Stimulated activated CD8-positive, alpha-beta memory T cell treated with anti-CD3 and anti-CD28 coated beads, Interleukin-2, amount 100 ng/mL, for 1 hour (primary cell): ENCODE measurements around the gene GRAMD1C.

ENCODE experiments used
- DNase-seq, 2 donors: peaks; one replicate each; pipeline ENCODE4 v3.0.0-alpha.2; 2020; ENCODE audit warnings: low read depth in 2 of 2

GRAMD1C gene

GRCh38 chr3:113852506-113852905 lies 13.9 kb downstream of the GRAMD1C start:
- DNase-seq = no peak

GRCh38 chr3:113867506-113867905 lies 28.9 kb downstream of the GRAMD1C start:
- DNase-seq = no peak

- DNase-seq = no peak
These were observed 34.7 kb downstream of the GRAMD1C start for GRCh38 chr3:113873293-113873692.

DNA sequence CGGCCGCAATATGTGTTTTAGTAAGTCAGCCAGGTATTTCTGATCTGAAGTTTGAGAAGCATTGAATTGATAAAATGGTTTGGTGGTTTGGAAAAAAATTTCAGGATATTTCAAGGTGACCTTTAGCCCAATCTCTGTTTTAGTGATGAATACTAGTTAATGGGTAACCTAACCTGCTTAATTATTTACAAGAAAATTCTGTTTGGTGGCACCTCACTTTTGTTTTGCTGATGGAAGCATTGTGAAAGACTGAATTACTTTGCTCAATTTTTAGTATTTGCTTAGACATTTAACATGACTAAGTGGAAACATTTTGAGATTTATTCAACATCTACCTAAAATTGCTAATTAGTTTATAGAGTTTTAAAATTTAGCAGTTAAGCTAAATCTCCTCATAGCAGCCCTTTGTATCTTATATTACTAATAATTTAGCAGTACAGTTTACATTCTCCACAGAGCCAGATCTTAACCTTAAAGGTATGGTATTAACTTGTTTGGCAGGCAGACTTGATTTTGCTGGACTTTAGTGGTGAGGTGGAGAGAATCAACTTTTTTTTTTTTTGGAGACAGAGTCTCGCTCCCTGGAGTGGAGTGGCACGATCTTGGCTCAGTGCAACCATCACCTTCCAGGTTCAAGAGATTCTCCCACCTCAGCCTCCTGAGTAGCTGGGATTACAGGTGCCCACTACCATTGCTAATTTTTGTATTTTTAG lies 35.4 kb downstream of the GRAMD1C start:
- no peak for DNase-seq

GRCh38 chr3:113878403-113878802 lies 39.8 kb downstream of the GRAMD1C start:
- no peak for DNase-seq

DNA sequence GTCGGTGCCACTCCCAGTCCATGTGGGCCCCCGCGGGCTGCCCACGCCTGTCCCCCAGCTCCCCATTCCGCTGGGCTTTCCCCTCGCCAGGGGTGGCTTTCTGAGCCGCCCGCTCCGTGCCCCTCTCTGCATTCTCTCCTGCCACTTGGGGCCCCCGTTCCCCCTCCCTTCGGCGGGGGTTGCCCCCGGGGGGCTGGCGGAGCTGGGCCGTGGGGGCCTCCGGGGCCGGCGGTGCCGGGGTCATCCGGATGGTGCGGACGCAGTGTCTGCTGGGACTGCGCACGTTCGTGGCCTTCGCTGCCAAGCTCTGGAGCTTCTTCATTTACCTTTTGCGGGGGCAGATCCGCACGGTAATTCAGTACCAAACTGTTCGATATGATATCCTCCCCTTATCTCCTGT lies 46.5 kb downstream of the GRAMD1C start:
- DNase-seq = no peak

DNA sequence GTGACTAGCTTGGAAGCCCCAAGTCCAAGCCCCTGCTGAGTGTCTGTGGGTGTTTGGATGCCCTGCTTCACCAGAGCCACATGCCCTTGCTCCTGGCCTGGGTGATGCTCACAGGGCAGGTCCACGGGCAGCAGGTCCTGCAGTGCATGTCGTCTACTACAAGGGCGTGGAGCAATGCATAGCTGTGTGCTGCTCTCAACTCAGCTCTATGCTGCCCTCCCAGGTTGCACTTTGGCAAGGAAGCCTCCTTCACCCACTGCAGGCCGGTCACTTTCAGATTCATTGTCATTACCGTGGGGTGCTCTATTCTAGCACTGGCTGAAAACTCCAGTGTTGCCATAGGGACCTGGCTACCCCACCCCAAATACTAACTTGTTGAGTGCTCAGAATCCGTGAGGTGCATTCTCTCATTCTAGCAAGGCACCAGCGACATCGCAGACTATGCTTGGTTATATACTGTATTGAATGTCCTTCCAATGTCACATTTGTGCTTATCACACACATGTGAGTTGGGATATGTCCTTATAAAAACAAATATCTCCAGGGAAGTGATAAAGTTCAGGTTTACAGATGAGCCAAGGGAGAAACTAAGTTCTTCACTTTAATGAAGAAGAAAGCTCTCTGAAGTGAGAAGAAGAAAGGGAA lies 51.8 kb downstream of the GRAMD1C start:
- DNase-seq = no peak

- no peak for DNase-seq
These were observed 56.3 kb downstream of the GRAMD1C start for GRCh38 chr3:113894927-113895326.

DNA sequence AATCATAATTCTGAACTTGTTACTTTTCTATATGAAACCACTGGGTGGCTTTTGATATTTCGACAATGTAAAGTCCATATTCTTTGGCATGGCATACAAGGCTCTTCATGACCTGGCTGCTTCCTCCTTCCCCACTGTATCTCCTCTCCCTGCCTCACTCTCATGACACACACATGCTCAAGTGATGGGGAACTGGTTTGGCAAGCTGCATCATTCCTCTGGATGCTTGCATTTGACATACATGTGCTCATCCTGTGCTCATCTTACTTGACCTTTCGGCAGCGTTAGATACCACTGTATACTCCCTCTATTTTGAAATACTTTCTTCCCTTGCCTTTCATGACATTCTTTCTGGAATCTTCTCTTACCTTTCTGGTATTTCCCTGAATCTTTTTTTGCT lies 57.4 kb downstream of the GRAMD1C start:
- DNase-seq = no peak

DNA sequence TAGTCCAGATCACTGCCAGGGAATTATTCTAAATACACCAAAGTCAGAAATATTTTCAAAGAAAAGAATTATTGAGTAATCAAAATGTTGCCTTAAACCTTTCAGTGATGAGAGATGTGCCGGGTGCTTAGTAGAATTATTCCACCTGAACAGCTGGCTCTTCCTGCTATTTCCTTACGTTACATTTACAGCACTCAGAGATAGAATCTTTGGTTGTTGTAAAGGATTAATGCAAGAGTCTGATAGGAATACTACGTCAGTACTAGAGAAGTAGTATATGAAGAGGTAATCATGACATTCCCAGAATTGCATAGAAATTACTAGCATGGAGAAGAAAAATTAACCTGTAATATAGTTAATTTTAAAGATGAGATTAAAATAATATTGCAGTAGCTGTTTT lies 58.3 kb downstream of the GRAMD1C start:
- DNase-seq = no peak

- no peak for DNase-seq
These were observed 58.8 kb downstream of the GRAMD1C start for GRCh38 chr3:113897373-113897777.

DNA sequence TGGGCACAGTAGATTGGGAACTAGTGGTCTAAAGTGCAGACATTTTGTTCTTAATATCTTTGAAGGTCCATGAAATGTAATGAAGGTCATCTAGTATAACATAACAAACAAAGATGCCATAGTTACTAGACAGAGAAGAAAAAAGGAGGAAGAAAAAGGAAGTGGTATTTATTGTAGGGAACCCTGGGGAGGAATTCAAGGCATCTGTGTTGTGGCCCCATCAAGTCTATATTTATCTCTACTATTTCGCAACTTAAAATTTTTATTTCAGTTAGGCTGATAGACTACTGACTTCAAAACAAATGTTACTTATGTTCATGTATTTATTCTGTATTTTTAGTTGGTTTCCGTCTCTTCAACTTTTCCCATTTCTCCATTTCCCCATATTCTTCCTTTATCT lies 60.3 kb downstream of the GRAMD1C start:
- no peak for DNase-seq

- DNase-seq = no peak
These were observed 68.1 kb downstream of the GRAMD1C start for GRCh38 chr3:113906568-113907140.

DNA sequence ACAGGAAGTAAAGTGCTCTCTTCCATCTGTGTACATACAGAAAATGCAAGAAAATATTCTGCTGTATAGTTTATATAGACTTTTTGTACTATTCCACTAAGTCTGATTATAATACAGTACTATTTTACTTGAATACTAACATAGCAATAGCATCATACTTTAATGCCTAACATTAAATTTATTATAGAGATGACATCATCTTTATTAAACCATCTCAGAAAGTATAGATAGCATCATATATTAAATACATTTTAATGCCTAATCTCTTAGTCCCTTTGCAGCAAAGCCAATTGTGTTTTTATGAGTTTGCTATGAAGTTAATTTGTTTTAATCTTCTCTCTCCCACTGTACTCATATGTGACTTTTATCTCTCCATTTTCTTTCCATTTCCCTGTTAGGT lies 69.5 kb downstream of the GRAMD1C start:
- no peak for DNase-seq

DNA sequence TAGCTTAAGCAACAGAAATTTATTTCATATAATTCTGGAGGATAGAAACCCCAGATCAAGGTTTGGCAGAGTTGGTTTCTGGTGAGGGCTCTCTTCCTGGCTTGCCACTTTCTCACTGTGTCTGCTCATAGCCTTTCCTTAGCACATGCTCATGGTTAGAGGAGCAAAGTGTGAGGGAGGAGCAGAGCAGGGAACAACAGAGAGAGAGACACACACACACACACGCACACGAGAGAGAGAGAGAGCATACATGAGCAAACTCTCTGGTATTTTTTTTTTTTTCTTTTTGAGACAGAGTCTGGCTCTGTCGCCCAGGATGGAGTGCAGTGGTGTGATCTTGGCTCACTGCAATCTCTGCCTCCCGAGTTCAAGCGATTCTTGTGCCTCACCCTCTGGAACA lies 72.4 kb downstream of the GRAMD1C start:
- DNase-seq = no peak

GRCh38 chr3:113912552-113913236 lies 74.1 kb downstream of the GRAMD1C start:
- DNase-seq = no peak

- no peak for DNase-seq
These were observed 76.1 kb downstream of the GRAMD1C start for GRCh38 chr3:113914646-113915045.

- DNase-seq = no peak
These were observed 89.0 kb downstream of the GRAMD1C start for GRCh38 chr3:113927556-113927955.

GRCh38 chr3:113946831-113947230 lies 108.2 kb downstream of the GRAMD1C start:
- DNase-seq = no peak

DNA sequence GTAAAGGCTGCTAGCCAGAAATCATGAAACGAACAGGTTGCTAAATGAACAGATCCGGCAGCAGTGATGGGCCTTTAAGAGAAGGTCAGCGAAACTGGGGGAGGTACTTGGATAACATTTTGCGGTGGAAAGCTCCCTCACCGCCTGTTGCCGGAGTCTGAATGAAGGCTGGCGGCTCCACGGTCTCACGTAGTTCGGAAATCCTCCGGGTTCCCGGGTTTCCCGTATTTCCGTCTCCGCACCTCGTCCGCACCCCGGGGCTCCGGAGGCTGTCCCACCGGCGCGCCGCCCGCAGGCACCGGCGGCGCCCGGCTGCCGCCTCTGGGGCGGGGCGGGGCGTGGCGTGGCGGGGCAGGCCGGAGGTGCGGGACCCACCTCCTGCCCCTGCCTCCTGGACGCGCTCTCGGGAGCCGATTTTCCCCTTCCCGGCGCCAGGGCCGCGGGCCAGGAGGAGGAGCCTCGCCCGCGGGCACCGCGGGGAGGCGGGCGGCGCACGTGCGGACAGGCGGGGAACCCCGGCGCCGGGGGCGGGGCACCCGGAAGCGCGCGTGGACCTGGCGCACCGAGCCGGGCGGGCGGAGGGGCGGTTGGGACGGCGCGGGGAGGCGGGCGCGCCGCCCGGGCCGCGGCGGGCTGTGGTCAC lies 108.9 kb downstream of the GRAMD1C start, which contains the start of gene ZDHHC23:
TSS of gene ZDHHC23 (plus strand) at position 642 of the 643 bp plus-strand sequence. CDS start 790 bp downstream, outside the sequence.
- DNase-seq = peak; percentile 37 to 43

GRCh38 chr3:113948015-113948917 lies 109.7 kb downstream of the GRAMD1C start:
- DNase-seq = no peak
